GM12878 (cell line): ENCODE measurements around the gene KLF4.

Source experiments
- BCL3 ChIP-seq: IDR thresholded peaks from 2 replicates; pipeline ENCODE4 v1.6.1; 2011; ENCODE audit warnings: borderline replicate concordance, low read depth, mild to moderate bottlenecking, moderate library complexity, low read length; ENCODE audit not compliant: insufficient read depth, poor library complexity, severe bottlenecking
- CEBPB ChIP-seq, 2 experiments: fragments of 150-350 bp in 1 of 2; IDR thresholded peaks; 2 replicates each; pipeline ENCODE4 v1.6.1; 2012 to 2014; ENCODE audit warnings: low read depth in 2 of 2, low read length in 2 of 2, borderline replicate concordance in 1 of 2, inconsistent platforms in 1 of 2
- CEBPZ ChIP-seq: fragments of 150-350 bp; IDR thresholded peaks from 2 replicates; pipeline ENCODE4 v1.6.1; 2016; ENCODE audit warnings: low read depth, low read length
- CHD2 ChIP-seq: IDR thresholded peaks from 2 replicates; pipeline ENCODE4 v1.6.1; 2011; ENCODE audit warnings: low read depth, low read length, improper control_type of control experiment, borderline replicate concordance
- CREB1 ChIP-seq: IDR thresholded peaks from 2 replicates; pipeline ENCODE4 v1.6.1; 2012; ENCODE audit warnings: low read depth, mild to moderate bottlenecking, inconsistent platforms
- CTCF ChIP-seq, 3 experiments: IDR thresholded peaks in 2 of 3; conservative IDR thresholded peaks in 1 of 3; 2 replicates each; pipeline ENCODE4 v1.5.1; 2011; ENCODE audit warnings: low read depth in 3 of 3, low read length in 3 of 3, mild to moderate bottlenecking in 3 of 3, control low read depth in 2 of 3, moderate library complexity in 2 of 3, inconsistent platforms in 1 of 3, mixed read lengths in 1 of 3; ENCODE audit not compliant: control insufficient read depth in 2 of 3, insufficient read depth in 1 of 3; ENCODE audit errors: extremely low read depth in 1 of 3
- ESRRA ChIP-seq: IDR thresholded peaks from 2 replicates; pipeline ENCODE4 v1.6.1; 2012; ENCODE audit warnings: mild to moderate bottlenecking, low read length, improper control_type of control experiment
- RFX5 ChIP-seq: IDR thresholded peaks from 2 replicates; pipeline ENCODE4 v1.6.1; 2011; ENCODE audit warnings: low read depth, low read length, improper control_type of control experiment
- USF2 ChIP-seq: IDR thresholded peaks from 2 replicates; pipeline ENCODE4 v1.6.1; 2011; ENCODE audit warnings: low read depth, low read length, improper control_type of control experiment, borderline replicate concordance
- YY1 ChIP-seq: IDR thresholded peaks from 2 replicates; pipeline ENCODE4 v1.6.1; 2011; ENCODE audit warnings: low read depth, mild to moderate bottlenecking, low read length

GRCh38 chr9:107502464-107502863 is 12.9 kb upstream of the KLF4 start:
- no peak for TF ChIP-seq CTCF (IDR thresholded peaks at IDR 0.05 in 2 of 3, conservative IDR thresholded peaks at IDR 0.05 in 1 of 3; ENCODE audit: control insufficient read depth in 2 of 3, extremely low read depth in 1 of 3, insufficient read depth in 1 of 3, low read depth in 3 of 3, low read length in 3 of 3)
- TF ChIP-seq BCL3 = no peak
- no peak for TF ChIP-seq CREB1
- no peak for TF ChIP-seq USF2
- TF ChIP-seq YY1 = no peak
- TF ChIP-seq CEBPZ = no peak
- no peak for TF ChIP-seq RFX5
- TF ChIP-seq CEBPB (IDR thresholded peaks at IDR 0.05; ENCODE audit: borderline replicate concordance in 1 of 2, low read depth in 2 of 2, low read length in 2 of 2) = no peak
- TF ChIP-seq CHD2 = no peak
- TF ChIP-seq ESRRA = no peak
